Umbilical cord (tissue), 2 donors: Measurements from ENCODE around the gene TICAM2. TPM values are rescaled to one million over a fixed set of nuclear protein-coding genes. Genes with fewer than 3 reads are reported as not detected.
A peak's percentile ranks its signal among the peaks of the same experiment; 100 is the strongest.

Source experiments
- DNase-seq: peaks from one replicate; pipeline ENCODE4 v3.0.0-alpha.2; 2015; ENCODE audit warnings: low spot score
- total RNA-seq: library from RNA; depleted of rRNA; stranded (reverse); fragments of >200 nt; gene quantifications from one replicate; pipeline ENCODE4 v1.2.3, GENCODE V29; 2014; ENCODE audit warnings: low replicate concordance; ENCODE audit not compliant: insufficient read depth

The TICAM2 gene
- total RNA-seq, 1 donor from 2014 or later = 3.1 TPM

- peak; percentile 26 for DNase-seq
These were observed 69.8 kb downstream of the TICAM2 start for GRCh38 chr5:115532517-115532916.

- no peak for DNase-seq
These were observed 70.4 kb downstream of the TICAM2 start for GRCh38 chr5:115531787-115532367.

- no peak for DNase-seq
These were observed 70.9 kb downstream of the TICAM2 start for GRCh38 chr5:115531380-115531779.

- no peak for DNase-seq
These were observed 71.9 kb downstream of the TICAM2 start for GRCh38 chr5:115530426-115530825.

Other genes starting within 250 kb of the TICAM2 start
- gene FEM1C, start 57.7 kb downstream of the TICAM2 start, total RNA-seq = 33.7 TPM
- 103 TPM for gene TMED7, start 23.6 kb upstream of the TICAM2 start, total RNA-seq
- gene CDO1, start 214.2 kb upstream of the TICAM2 start, total RNA-seq = not detected
- gene ATG12, start 239.1 kb upstream of the TICAM2 start, total RNA-seq = 42.4 TPM
- 169 TPM for gene AP3S1, start 239.5 kb upstream of the TICAM2 start, total RNA-seq